Measurements from ENCODE around the gene HPD.

GRCh38 chr12:121893961-121894460, 35.4 kb upstream of the HPD start:
- no peak for TF ChIP-seq POLR2A (IDR thresholded peaks at IDR 0.05)
- no peak for TF ChIP-seq CTCF (IDR thresholded peaks at IDR 0.05)
